SK-N-SH treated with all-trans-retinoic acid at 6 μM for 48 hours (cell line): Measurements from ENCODE around the gene DNASE1L1.

Source experiments
- CREB5 ChIP-seq: fragments of 250-450 bp; sonication (Bioruptor Pico); IDR thresholded peaks from 2 replicates; pipeline ENCODE4 v1.5.1; 2020; ENCODE audit warnings: low read depth, mild to moderate bottlenecking, moderate library complexity
- CSDC2 ChIP-seq: fragments of 250-450 bp; sonication (Bioruptor Pico); IDR thresholded peaks from 2 replicates; pipeline ENCODE4 v1.5.0; 2020; ENCODE audit warnings: mild to moderate bottlenecking, moderate library complexity
- ESRRG ChIP-seq: fragments of 250-450 bp; sonication (Bioruptor Pico); IDR thresholded peaks from 2 replicates; pipeline ENCODE4 v1.6.1; 2021; ENCODE audit warnings: mild to moderate bottlenecking
- ISL1 ChIP-seq: fragments of 250-450 bp; sonication (Bioruptor Pico); IDR thresholded peaks from 2 replicates; pipeline ENCODE4 v2.1.2; 2022; ENCODE audit warnings: mild to moderate bottlenecking, moderate library complexity
- PATZ1 ChIP-seq: fragments of 250-450 bp; sonication (Bioruptor Pico); IDR thresholded peaks from 2 replicates; pipeline ENCODE4 v1.8.0; 2020; ENCODE audit warnings: mild to moderate bottlenecking, moderate library complexity, borderline replicate concordance
- RARB ChIP-seq: fragments of 250-450 bp; sonication (Bioruptor Pico); IDR thresholded peaks from 2 replicates; pipeline ENCODE4 v1.8.0; 2021; ENCODE audit warnings: mild to moderate bottlenecking, moderate library complexity
- SNAI2 ChIP-seq: fragments of 250-450 bp; sonication (Bioruptor Pico); IDR thresholded peaks from 2 replicates; pipeline ENCODE4 v1.5.0; 2020; ENCODE audit warnings: mild to moderate bottlenecking, moderate library complexity
- TCF4 ChIP-seq: fragments of 250-450 bp; sonication (Bioruptor Pico); IDR thresholded peaks from 2 replicates; pipeline ENCODE4 v1.8.0; 2021; ENCODE audit warnings: mild to moderate bottlenecking, moderate library complexity, borderline replicate concordance
- TSHZ2 ChIP-seq: fragments of 250-450 bp; sonication (Bioruptor Pico); IDR thresholded peaks from 2 replicates; pipeline ENCODE4 v1.5.0; 2020; ENCODE audit warnings: mild to moderate bottlenecking, moderate library complexity
- ZFP3 ChIP-seq: fragments of 250-450 bp; sonication (Bioruptor Pico); IDR thresholded peaks from 2 replicates; pipeline ENCODE4 v1.5.0; 2020; ENCODE audit warnings: mild to moderate bottlenecking, moderate library complexity
- ZNF565 ChIP-seq: fragments of 450-650 bp; formaldehyde crosslinking; conservative IDR thresholded peaks from 2 replicates; pipeline ENCODE4 v1.5.0; 2020; ENCODE audit warnings: low read depth, mild to moderate bottlenecking, moderate library complexity

GRCh38 chrX:154356596-154356995 is 52.5 kb downstream of the DNASE1L1 start:
- no peak for TF ChIP-seq TCF4 (CRISPR knock-in tag)
- no peak for TF ChIP-seq ZFP3 (CRISPR knock-in tag)
- TF ChIP-seq ISL1 (CRISPR knock-in tag) = no peak
- TF ChIP-seq CREB5 (CRISPR knock-in tag) = no peak
- TF ChIP-seq ESRRG (CRISPR knock-in tag) = no peak
- TF ChIP-seq PATZ1 = no peak
- TF ChIP-seq TSHZ2 (CRISPR knock-in tag) = no peak
- no peak for TF ChIP-seq SNAI2 (CRISPR knock-in tag)
- TF ChIP-seq RARB (CRISPR knock-in tag) = no peak
- TF ChIP-seq ZNF565 (CRISPR knock-in tag) = no peak
- TF ChIP-seq CSDC2 (CRISPR knock-in tag) = no peak
